Measurements from ENCODE around the gene NR3C2.
"Not testable (repeated sequence)": the region's sequence is repeated elsewhere in the genome, so short reads cannot be mapped to it uniquely, and the experiment has no call there.

Gene NR3C2

DNA sequence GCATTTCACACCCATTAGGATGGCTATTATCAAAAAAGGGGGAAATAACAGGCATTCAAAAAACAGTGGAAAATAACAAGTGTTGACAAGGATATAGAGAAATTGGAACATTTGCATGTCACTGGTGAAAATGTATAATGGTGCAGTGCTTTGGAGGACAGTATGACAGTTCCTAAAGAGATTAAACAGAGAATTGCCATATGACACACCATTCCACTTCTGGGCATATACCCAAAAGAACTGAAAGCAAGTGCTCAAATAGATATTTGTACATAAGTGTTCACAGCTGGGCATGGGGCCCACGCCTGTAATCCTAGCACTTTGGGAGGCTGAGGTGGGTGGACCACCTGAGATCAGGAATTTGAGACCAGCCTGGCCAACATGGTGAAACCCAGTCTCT lies 348.1 kb downstream of the NR3C2 start:
- DNase-seq: no peak

DNA sequence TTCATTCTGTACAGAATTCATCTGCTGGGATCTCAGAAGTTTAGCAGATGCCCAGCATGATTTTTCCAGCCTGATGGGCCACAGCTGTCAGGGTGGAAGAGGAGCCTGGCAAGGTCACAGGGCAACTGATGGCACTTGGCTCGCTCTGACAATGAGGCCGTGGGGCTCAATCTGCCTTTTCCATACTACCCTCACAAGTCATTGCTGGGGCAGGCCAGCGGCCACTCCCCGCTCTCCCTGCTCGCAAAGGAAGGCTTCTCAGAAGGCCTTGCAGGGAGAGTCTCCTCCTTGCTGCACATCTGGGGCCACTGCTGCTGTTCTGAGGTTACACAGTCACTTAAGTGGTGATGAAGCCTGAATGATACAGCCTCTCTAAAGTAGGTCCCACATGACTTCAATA lies 349.1 kb downstream of the NR3C2 start:
- no peak for DNase-seq

DNA sequence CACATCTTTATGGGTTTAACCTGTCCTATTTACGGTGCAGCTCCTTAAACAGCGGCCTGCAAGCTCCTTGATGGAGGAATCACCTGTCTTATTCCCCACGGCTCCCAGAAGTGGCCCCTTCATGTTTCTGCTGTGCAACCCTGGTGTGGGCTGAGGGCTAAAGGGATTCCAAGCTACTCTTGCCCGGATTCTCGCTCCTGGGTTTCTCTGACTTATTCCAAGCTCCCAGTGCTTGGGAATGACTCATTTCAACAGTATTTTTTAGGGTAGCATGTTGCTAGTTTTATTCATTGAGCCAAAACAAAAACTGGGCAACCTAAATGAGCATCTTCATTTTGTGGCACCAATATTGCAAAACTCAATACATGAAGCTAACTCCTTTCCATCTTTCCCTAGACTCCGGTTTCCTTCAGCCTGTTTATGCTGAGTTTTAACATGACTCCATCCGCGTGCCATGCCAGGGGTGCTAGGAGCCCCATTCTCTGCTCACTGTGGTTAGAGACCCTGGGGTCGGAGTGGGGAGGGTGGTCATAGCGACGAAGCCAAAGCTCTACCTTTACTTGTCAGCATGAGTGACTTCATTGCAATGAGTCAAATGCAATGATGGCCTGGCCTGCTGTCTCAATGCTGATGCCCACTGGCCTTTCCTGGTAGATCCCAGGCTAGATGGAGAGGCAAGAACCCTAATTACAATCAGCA lies 349.7 kb downstream of the NR3C2 start:
- no peak for DNase-seq

DNA sequence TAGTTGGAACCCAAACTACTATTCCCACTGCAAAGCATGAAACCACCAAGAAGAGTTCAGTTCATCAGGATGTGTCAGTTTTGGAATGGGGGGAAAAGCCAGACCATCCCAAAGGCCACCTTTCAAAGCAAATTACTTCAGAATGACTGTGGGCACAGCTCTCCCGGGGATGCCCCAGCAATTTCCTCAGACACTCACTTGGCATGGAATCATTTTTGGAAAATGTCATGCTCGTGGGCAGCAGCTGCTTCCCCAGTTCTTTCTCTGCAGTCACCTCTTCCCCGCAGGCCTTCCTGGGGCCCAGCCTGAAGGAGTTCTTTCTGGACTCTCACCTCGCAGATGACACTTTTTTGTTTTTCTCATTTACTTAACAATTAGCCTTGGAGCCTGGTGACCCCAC lies 350.3 kb downstream of the NR3C2 start:
- no peak for DNase-seq

DNA sequence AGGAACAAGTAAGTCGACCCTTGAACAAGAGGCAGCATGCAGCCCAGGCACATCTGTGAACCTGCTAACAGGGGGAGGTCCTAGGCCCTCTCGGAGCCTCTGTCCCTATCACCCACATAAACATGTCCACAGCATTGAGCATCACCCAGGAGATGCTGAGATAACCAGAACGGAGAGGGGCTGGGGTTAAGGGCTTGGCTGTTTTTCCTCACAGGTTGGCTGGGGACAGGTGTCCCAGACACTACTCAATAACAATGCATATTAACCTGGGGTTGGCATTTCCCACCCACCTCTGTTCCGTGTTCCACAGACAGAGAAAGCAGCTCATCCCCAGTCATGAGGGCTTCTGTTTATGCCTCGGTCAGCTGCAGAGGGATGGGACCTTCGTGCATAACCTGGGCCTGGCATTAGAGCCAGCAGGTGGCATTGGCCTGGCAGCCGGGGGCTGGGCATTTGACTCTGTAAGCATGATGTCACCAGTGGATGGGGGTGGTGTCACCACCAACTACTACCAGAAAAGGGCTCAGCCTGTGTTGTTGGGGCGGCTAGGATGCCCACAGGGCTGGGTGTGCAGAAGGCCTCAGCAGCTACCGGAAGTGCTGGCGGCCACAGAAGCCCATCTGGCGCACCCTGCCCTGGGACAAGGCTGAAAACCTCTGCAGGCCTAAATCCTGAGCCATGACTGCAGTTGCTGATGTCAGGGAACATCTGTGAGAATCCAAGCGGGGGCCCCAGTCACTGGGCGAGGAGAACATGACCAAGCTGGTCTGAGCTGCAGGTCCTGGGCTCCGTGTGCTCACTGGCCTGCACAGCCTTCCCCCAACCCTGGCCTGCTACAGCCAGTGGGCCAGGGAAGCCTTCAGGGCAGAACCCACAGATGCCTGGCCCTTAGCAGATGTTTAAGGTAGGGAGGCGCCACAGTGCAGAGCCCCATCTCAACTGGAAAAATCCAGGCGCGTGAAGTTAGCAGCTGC lies 351.4 kb downstream of the NR3C2 start:
- no peak for DNase-seq

DNA sequence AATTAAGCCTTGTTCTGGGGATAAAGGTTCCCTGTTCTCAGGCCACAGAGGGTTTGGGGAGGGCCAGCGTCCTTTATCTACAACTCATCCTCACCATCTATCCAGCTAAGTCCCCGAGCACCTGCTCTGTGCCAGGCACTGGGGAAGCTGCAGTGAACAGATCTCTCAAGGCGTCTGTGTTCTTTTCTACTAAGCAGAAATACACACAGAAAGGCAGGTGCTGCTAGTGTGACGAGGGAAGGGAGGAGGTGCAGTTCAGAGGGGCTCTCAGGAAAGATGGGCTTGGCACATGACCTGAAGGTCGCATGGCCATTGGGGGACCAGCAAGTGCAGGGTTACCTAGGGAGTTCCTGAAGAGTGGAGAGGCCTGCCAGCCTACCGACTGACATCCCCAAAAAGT lies 352.2 kb downstream of the NR3C2 start:
- no peak for DNase-seq

DNA sequence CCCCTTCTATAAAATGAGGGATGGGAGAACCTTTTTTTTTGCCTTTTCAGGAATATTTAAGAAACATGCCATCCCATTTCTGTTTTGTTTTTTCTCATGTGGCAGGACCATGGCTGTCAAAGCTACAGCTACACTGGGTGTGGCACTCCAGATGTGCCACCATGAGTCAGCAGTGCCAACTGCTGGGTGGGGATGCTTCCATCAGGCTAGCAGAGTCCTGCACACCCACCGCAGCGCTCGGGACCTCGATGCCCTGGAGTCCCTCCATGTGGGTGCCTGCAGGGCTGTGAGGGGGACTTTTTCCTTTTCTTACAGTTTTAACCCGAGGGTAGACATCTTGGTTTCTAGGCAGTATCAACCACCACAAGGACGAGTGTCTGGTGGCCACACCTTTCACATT lies 352.6 kb downstream of the NR3C2 start:
- DNase-seq: no peak

DNA sequence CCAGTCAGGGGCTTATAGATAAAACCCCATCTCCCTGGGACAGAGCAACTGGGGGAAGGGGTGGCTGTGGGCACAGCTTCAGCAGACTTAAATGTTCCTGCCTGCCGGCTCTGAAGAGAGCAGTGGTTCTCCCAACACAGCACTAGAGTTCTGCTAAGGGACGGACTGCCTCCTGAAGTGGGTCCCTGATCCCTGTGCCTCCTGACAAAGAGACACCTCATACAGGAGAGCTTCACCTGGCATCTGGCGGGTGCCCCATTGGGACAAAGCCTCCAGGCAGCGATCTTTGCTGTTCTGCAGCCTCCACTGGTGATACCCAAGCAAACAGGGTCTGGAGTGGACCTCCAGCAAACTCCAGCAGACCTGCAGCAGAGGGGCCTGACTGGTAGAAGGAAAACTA lies 359.1 kb downstream of the NR3C2 start:
- DNase-seq: not testable (repeated sequence)

DNA sequence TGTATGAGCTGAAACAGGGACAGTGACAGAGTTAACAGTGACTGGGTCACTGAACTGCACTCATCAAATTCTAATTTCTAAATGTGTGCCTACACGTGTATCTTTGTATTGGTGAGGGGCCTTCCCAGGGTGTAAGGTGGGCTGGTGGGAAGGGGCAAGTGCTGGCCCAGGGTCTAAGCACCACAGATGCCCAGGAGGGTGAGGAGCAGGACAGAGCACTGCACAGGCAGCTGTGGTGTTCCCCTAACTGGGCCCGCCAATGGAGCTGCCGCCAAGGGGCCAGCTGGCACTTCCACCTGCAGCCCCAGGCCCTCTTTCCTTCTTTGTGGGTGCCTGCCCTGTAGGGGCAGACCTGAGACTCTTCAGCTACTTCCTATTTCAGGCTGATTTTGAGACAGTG lies 360.5 kb downstream of the NR3C2 start:
- no peak for DNase-seq

DNA sequence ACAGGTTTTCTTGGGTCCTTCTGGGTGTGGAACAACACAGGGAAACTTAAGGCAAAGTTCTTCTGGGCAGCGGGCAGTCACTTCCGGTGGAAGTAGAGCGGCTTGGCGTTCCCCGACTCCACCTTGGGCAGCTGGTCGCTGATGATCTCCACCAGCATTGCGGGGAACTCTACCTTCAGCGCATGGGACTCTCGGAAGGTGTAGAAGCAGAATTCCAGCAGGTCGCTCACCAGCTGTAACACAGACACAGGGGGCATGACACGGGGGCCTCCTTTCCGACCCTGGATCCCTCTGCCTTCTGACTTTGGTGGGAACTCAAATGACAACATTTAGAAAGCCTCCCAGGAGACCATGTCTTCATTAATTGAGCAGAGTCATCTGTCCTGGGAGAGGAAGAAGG lies 360.9 kb downstream of the NR3C2 start:
- DNase-seq: no peak

DNA sequence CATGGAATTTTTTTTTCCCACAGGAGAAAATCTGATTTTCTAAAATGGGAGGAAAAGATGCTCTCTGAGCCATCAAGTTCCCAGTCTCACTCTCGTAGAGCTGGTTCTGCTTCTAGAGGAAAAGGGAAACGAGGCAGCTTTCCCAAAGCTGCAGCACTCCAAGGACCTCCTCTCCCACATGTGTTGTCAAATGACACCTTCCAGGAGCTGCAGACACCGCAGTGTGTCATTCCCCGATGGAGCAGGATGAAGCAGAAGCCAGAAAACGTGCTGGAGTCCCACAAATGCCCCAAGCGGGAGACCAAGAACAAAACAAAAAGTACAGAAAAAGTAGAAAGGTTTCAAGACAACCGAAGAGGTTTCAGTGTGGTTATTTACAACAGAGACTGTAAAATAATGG lies 362.3 kb downstream of the NR3C2 start:
- no peak for DNase-seq

DNA sequence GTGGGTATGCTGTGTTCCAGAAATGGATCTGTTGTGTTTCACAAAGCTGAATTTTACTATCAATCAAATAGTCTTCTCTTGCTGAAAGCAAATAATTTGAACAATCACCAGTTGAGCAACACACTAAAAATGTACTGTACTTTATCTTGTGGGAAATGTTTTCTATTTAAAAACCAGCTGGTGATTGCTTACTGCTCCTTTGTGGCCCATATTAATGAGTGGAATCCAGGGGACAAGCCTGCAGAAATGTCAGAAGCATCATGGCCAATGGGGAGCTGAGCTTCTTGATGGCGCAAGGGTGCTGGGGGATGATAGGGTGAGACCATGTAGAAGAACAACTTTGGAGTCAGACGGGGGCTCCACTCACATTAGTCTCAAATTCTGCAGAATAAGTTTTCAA lies 364.2 kb downstream of the NR3C2 start:
- DNase-seq: no peak

DNA sequence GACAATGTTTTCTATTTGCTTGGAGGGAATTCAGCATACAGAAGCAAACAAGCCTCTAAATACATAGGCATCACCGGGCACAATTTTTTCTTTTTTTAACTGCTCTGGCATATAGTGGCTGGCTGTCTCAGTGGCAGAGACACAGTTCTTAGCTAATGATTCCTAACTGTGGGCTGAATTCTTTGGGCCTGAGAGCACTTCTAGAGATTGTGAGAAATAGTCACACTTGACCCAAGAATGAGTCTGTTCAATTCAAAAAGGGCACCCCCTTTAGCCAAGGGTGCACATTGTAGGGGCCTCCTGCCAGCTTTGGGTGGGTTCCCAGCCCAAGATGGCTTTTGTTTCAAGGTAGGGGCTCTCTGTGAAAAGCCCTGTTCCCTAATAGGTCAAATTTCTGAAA lies 364.6 kb downstream of the NR3C2 start:
- no peak for DNase-seq

DNA sequence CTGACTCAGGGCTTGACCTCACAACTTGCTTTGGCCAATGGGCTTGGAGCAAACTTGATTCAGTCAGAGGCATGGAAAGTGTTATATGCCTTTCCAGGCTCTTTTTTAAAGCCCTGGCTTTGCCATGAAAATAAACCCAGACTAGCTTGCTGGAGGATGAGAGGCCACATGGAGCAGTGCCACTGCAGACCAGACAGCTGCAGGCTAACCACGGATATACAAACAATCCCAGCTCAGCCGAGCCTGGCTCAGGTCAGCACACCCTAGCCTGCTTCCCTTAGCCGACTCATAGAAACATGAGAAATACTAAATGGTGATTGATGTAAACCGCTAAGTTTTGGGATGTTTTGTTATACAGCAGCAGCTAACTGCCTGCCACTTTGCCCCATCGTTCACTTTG lies 365.2 kb downstream of the NR3C2 start:
- no peak for DNase-seq

DNA sequence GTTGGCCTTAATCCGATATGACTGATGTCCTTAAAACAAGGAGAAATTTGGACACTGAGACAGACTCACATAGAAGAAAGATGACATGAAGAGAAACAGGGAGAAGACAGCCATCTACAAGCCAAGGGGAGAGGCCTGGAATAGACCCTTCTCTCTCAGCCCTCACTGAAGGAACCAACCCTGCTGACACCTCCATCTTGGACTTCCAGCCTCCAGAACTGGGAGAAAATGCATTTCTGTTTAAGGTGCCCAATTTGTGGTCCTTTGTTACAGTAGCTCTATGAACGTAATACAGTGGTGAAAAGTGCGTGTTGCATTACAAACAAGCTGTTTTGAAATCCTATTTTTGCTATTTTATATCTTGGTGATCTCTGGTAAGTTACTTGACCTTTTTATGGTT lies 366.8 kb downstream of the NR3C2 start:
- no peak for DNase-seq

DNA sequence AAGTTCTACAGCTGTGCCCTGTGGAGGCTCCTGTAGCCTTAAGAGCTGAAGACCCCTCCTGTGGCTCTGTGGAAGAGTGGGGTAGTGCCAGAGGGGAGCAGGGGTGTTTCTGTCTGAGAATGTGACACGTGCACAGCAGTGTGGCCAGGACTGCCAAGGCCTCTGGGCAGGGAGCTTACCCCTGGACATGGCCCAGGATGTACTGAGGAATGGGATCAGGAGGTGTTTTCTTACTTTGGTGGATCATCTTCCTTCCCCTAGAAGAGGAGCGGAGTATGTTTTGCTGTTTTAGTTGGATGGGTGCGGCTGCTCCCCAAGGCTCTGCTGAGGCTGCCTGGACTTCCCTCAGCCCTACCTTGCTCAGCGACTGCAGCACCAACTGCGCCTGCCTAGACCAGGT lies 367.8 kb downstream of the NR3C2 start:
- DNase-seq: no peak

DNA sequence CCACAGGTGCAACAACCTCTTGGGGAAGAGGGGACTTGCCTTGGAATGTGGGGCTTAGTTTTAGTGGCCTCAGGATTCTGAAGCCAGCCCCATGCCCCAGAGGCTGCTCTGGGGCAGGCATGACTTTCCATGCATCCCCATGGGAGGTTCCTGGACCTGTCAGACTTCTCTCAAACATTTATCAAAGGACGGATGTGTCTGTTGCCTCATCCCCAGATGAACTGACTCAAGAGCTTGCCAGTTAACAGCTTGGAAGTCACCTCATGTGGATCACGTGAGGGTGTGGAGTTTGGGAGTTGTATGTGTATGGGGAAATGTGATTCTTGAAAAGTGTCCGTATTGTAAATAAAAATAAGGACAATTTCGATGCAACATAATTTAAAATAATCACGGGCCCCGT lies 368.9 kb downstream of the NR3C2 start:
- no peak for DNase-seq

DNA sequence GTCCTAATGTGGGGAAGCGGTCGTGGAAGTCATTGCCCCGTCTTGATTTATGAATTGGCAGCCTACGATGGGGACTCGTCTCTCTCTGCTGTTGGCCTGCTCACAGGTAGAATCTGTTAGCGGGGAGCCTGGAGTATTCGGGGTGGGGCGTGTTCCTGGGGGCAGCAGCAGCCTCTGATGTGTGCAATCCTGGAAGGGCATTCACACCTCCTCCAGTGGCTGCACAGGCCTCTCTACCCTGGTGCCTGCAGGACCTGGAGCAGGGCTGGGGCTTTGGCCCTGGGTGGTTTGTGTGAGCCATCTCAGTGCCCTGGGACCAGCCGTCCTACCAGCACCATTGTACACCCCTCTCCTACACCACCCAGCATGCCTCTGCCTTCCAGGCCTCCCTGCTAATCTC lies 369.4 kb downstream of the NR3C2 start:
- DNase-seq: no peak

DNA sequence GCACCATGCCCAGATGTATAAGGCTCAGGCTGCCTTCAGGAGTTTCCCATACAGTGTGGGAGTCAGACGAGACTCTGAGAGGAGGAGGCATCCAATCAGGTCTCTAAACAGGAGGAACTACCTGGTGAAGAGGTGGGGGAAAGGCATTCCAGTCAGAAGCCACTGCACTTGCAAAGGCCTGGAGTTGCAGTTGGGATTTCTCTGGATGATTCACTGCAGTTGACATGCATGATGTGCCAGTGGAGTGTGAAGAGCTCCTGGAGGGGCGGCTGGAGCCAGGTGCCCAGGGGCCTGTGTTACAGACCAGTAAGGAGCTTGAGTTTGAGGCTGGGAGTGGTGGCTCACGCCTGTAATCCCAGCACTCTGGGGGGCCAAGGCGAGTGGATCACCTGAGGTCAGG lies 371.2 kb downstream of the NR3C2 start:
- no peak for DNase-seq

DNA sequence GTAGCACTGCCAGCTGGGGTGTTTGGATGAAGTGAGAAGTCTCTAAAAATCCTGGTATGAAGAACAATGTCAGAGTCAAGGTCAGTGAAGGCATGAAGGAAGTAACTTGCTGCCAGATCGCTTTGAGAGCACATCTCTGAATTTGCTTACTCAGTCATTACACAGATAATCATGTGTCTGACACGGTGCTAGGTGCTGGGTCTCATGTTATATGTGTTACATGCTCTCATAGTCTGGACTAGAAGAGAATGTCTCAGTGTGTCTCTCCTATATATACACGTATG lies 372.4 kb downstream of the NR3C2 start:
- no peak for DNase-seq

DNA sequence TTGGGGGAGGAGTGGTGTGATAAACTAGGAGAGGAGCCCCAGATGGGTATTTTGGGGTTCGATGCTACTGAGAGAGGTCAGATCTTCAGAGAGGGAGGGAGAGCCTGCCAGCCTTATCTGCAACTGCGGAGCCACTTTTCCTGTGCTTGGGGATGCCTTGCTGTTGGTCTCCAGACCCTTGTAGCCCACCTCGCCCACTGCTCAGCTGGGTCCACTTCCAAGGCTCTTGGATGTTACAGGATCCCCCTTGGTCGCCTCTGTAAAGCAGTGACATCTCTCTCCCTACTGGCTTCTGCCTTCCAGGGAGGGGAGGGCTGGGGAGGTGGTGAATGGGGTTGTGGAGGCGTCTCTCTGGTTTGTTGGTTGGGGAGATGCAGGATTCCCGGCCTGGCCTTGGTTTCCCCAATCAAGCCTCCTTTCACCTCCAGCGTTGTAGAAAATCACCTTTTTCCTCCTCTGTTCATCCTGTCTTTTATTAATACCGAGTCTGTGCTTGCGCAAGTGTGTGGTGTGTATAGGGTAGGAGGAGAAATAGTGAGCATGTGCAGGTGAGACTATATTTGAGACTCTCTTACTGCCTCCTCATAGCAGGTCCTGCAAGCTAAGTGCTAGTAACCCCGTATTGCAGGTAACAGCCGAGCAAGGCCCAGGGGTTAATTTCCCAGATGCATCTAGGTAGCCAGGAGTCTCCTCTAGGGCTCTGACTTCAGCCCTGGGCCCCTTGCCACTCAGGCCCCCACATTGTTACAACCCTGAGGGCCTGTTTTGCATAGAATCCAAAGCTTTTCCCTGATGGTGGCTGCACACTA lies 372.9 kb downstream of the NR3C2 start:
- no peak for DNase-seq

DNA sequence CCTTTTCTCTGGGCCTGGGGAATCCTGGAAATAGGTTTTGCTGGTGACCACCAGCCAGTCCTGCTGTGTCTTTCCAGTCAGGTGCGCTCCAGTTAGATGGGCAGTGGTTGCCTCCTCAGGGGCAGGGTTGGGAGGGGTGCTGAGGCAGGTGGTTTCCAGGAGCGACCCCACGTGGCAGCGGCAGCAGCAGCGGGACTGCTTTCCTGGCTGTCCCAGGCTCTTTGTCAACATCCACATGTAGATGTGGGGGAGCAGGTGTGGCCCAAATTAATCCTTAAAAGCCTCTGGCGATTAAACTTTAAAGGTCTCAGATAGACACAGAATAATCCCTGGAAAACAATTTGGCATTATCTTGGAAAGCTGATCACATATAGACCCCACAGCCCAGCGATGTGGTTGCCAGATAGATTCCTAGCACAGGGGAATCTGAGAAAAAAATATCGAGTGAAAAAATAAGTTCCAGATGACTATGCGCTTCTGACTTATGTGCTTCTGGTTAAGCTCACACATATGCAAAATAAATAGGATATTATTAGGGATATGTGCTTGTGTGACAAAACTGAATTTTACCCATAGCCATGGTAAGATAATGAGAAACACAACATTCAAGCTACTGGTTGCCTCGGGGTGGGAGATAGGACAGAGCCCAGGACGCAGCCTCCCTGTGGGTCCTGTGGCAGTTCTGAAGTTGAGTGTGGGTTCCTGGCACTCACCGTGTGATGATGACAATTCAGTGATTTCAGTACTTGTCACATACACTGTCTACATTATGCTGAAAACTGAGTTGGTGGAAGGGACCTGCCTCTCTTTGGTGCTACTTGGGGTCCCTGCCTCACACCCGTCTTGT lies 373.9 kb downstream of the NR3C2 start:
- DNase-seq: no peak
